HepG2 (cell line): ENCODE results near the gene KCNMA1. TPM values are rescaled to one million over a fixed set of nuclear protein-coding genes. Genes with fewer than 3 reads are reported as not detected.

Experiments used
- ATAC-seq: fragments of 200-7000 bp; cut with Tn5 transposase; 3 replicates; pipeline ENCODE4 v1.9.1; 2020; ENCODE audit warnings: mild to moderate bottlenecking, moderate library complexity
- BruUV-seq: library from RNA; stranded (reverse); fragments of 400-500 nt; replicated peaks from 2 replicates; lab custom pipeline; 2021; lab: Mats Ljungman, UMichigan
- CTCF ChIA-PET: fragments of 300-600 bp; formaldehyde crosslinking; extraction: SDS; loops from one replicate; lab custom pipeline; 2021; ENCODE audit warnings: low total read pairs, inconsistent platforms, low intra/inter-chr PET ratio; lab: Yijun Ruan, JAX
- POLR2A ChIA-PET: fragments of 350-600 bp; sonication (Branson Sonifier 250); formaldehyde crosslinking; loops from one replicate; lab custom pipeline; 2020; ENCODE audit warnings: antibody characterized with exemption, inconsistent platforms; lab: Yijun Ruan, JAX
- DNase-seq: peaks from one replicate; pipeline ENCODE4 v3.0.0-alpha.2; 2015; ENCODE audit warnings: low spot score
- FAIRE-seq: peaks from 3 replicates; lab custom pipeline; 2011; peaks lifted over from hg19 to GRCh38; lab: Jason Lieb, UNC
- H2AFZ ChIP-seq: one replicate; pipeline ENCODE4 v1.6.1; 2011; ENCODE audit warnings: low read length, inconsistent platforms
- H3K27ac ChIP-seq: fragments of 300-600 bp; 3 replicates; pipeline ENCODE4 v1.8.0; 2011; ENCODE audit warnings: mixed run types, mild to moderate bottlenecking, mixed read lengths, low read length, inconsistent platforms; ENCODE audit not compliant: insufficient read depth; ENCODE audit errors: extremely low read length
- H3K27me3 ChIP-seq, 2 experiments: fragments of 200-600 bp in 1 of 2; 2 replicates in 1 of 2; 3 replicates in 1 of 2; pipeline versions ENCODE4 v1.6.0 to v1.8.0; 2011; ENCODE audit warnings: low read length in 2 of 2, mild to moderate bottlenecking in 2 of 2, moderate library complexity in 2 of 2, inconsistent platforms in 1 of 2; ENCODE audit not compliant: insufficient read depth in 2 of 2, control insufficient read depth in 1 of 2
- H3K36me3 ChIP-seq, 2 experiments: fragments of 200-600 bp in 1 of 2; replicated peaks in 1 of 2; 2 replicates in 1 of 2; 3 replicates in 1 of 2; pipeline versions ENCODE4 v1.5.1 to v1.8.0; 2011; ENCODE audit warnings: low read length in 2 of 2, inconsistent platforms in 1 of 2; ENCODE audit not compliant: insufficient read depth in 2 of 2, control insufficient read depth in 1 of 2
- H3K4me1 ChIP-seq: 2 replicates; pipeline ENCODE4 v1.5.1; 2012; ENCODE audit warnings: low read length, inconsistent platforms; ENCODE audit not compliant: insufficient read depth
- H3K4me2 ChIP-seq: 2 replicates; pipeline ENCODE4 v1.6.0; 2011; ENCODE audit warnings: low read depth, low read length, inconsistent platforms
- H3K4me3 ChIP-seq, 3 experiments: fragments of 200-600 bp in 1 of 3; sonication (generic), shearing (Covaris generic) in 1 of 3; replicated peaks in 1 of 3; 2 replicates each; pipeline ENCODE4 v1.5.1; 2011 to 2016; ENCODE audit warnings: low read length in 3 of 3, inconsistent platforms in 2 of 3, low read depth in 2 of 3, mild to moderate bottlenecking in 2 of 3, control low read depth in 1 of 3, mixed read lengths in 1 of 3; ENCODE audit not compliant: insufficient read depth in 1 of 3
- H3K79me2 ChIP-seq: one replicate; pipeline ENCODE4 v1.6.1; 2011; ENCODE audit warnings: low read length, inconsistent platforms; ENCODE audit not compliant: insufficient read depth
- H3K9ac ChIP-seq: 2 replicates; pipeline ENCODE4 v1.6.0; 2011; ENCODE audit warnings: mild to moderate bottlenecking, low read depth, low read length, inconsistent platforms; ENCODE audit not compliant: insufficient read depth
- H3K9me3 ChIP-seq: 2 replicates; pipeline ENCODE4 v1.5.1; 2012; ENCODE audit warnings: mild to moderate bottlenecking, low read length
- H4K20me1 ChIP-seq: 2 replicates; pipeline ENCODE4 v1.6.0; 2011; ENCODE audit warnings: inconsistent platforms, mild to moderate bottlenecking, low read length, moderate library complexity; ENCODE audit not compliant: insufficient read depth
- AKAP8 ChIP-seq: sonication (generic); formaldehyde crosslinking; IDR thresholded peaks from 2 replicates; pipeline ENCODE4 v1.5.1; 2020; ENCODE audit warnings: mild to moderate bottlenecking, missing genetic modification reagents
- BHLHE40 ChIP-seq: IDR thresholded peaks from 2 replicates; pipeline ENCODE4 v1.6.1; 2011; ENCODE audit warnings: low read length, improper control_type of control experiment
- FOSL1 ChIP-seq: sonication (generic); formaldehyde crosslinking; IDR thresholded peaks from 2 replicates; pipeline ENCODE4 v1.9.0; 2021; ENCODE audit warnings: missing genetic modification reagents, borderline replicate concordance
- KDM4B ChIP-seq: sonication (generic); formaldehyde crosslinking; IDR thresholded peaks from 2 replicates; pipeline ENCODE4 v1.4.0; 2020; ENCODE audit warnings: missing genetic modification reagents
- PHF20 ChIP-seq: sonication (generic); formaldehyde crosslinking; IDR thresholded peaks from 2 replicates; pipeline ENCODE4 v1.5.0; 2020; ENCODE audit warnings: mild to moderate bottlenecking, missing genetic modification reagents
- RARA ChIP-seq: IDR thresholded peaks from 2 replicates; pipeline ENCODE4 v1.6.1; 2016; ENCODE audit warnings: missing genetic modification reagents, missing compliant biosample characterization
- SMC3 ChIP-seq: IDR thresholded peaks from 2 replicates; pipeline ENCODE4 v1.6.1; 2011; ENCODE audit warnings: low read length, improper control_type of control experiment
- ZNF260 ChIP-seq: sonication (generic); formaldehyde crosslinking; IDR thresholded peaks from 2 replicates; pipeline ENCODE4 v1.4.0; 2020; ENCODE audit warnings: missing genetic modification reagents, low read depth, mild to moderate bottlenecking, borderline replicate concordance
- WGBS: methylation state at CpG from one replicate; pipeline ENCODE4 v1.1.6; 2017; ENCODE audit warnings: low lambda C conversion rate; 5-methylcytosine and 5-hydroxymethylcytosine counted together
- in situ Hi-C: cut with HindIII; loops from 2 replicates; pipeline ENCODE4 v1.10.0; 2017; ENCODE audit warnings: low pct_unique_long_range_greater_than_20kb; ENCODE audit not compliant: extremely low pct_ligation_motif_present
- intact Hi-C: fragments of 100-400 bp; cut with micrococcal nuclease; formaldehyde crosslinking; loops from one replicate; pipeline ENCODE4 v1.10.0; 2022; ENCODE audit not compliant: unreplicated experiment
- polyA plus RNA-seq, 8 experiments: library from polyadenylated mRNA; depleted of rRNA in 3 of 8; stranded (reverse) in 7 of 8; unstranded in 1 of 8; fragments of >200 nt; fragmentation: Illumina TruSeq in 4 of 8; extraction: Trizol in 4 of 8; gene quantifications; 2 replicates each; pipeline versions ENCODE4 v1.2.1 to v1.2.3, GENCODE V29; 2011 to 2016; ENCODE audit warnings: low read depth in 4 of 8, missing spikeins in 1 of 8, mixed read lengths in 1 of 8; ENCODE audit not compliant: insufficient read depth in 1 of 8
- total RNA-seq, 5 experiments: library from RNA; depleted of rRNA; stranded (reverse); fragments of >200 nt; fragmentation: Illumina TruSeq; extraction: Trizol; gene quantifications; 2 replicates each; pipeline ENCODE4 v1.2.3, GENCODE V29; 2016; ENCODE audit warnings: low read depth in 1 of 5
- TF ChIP-seq, protein P1 (sequence below): sonication (generic); formaldehyde crosslinking; IDR thresholded peaks from 2 replicates; pipeline ENCODE4 v1.4.0; 2020; ENCODE audit warnings: missing genetic modification reagents
- TF ChIP-seq, protein P2 (sequence below): fragments of 450-650 bp; IDR thresholded peaks from 2 replicates; pipeline ENCODE4 v1.6.1; 2017

The KCNMA1 gene
- total and polyA plus RNA-seq, 2 of the 13 experiments (the other 11 are each of a cell fraction or from before 2014, with no cell fraction given), result 0.02 TPM; not detected in 1

DNA sequence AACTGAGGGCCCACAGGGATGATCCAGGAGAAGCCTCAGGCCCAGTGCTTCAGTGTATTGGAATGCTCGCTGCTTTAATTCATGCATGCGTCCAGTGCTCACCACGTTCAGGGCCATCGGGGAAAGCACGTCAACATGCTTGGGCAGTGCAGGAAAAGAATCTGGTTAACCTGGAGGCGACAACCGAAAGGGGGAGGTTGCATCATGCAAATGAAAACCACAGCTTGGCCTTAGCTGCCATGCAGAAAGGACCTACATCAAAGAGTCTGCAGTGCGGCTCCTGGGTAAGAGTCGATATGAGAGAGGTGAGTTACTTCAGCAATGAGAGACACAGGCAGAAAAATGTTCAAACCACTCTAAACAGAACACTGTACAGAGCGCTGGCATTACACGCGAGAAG is 440.1 kb downstream of the KCNMA1 start (continued):
- TF ChIP-seq SMC3 (no peak), ZNF260 (CRISPR knock-in tag) (no peak), KDM4B (CRISPR knock-in tag) (no peak), FOSL1 (no peak)

DNA sequence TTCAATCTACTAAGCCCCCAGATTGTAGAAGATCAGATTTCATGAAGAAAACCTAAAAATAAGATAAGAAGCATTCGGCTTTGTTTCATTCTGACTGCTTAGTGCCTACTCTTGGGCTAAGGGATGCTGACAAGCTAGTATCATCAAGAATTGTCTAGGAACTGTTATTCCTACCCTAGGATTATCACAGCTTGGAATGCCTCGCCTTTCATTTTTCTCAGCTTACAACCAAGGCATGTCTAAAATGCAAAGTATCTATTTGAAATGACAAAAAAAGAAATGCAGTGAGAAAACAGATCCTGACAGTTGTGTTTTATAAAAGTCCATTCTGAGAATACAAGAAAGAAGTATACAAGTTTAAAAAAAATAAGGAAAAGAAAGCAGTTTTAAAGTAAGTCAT is 441.0 kb downstream of the KCNMA1 start:
- FAIRE-seq (no peak), ATAC-seq (no peak), DNase-seq (no peak)
- H3K9ac ChIP-seq, result no peak overlapping the region
- ChIA-PET POLR2A (interaction anchor here (0.5 kb wide), 1 partner anchor 523 kb away, joined by 3 read pairs; no protein-coding TSS in a partner anchor), CTCF (no interaction called here)
- no peak overlapping the region for H3K27ac ChIP-seq
- 0% methylated on average over 2 of the region's 2 CpGs for WGBS
- H4K20me1 ChIP-seq, result no peaks in the 10 kb centered on the region
- TF ChIP-seq PHF20 (CRISPR knock-in tag), result no peak
- TF ChIP-seq, protein P1, sequence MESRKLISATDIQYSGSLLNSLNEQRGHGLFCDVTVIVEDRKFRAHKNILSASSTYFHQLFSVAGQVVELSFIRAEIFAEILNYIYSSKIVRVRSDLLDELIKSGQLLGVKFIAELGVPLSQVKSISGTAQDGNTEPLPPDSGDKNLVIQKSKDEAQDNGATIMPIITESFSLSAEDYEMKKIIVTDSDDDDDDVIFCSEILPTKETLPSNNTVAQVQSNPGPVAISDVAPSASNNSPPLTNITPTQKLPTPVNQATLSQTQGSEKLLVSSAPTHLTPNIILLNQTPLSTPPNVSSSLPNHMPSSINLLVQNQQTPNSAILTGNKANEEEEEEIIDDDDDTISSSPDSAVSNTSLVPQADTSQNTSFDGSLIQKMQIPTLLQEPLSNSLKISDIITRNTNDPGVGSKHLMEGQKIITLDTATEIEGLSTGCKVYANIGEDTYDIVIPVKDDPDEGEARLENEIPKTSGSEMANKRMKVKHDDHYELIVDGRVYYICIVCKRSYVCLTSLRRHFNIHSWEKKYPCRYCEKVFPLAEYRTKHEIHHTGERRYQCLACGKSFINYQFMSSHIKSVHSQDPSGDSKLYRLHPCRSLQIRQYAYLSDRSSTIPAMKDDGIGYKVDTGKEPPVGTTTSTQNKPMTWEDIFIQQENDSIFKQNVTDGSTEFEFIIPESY (CRISPR knock-in tag), result no peak
- TF ChIP-seq RARA (CRISPR knock-in tag), result no peak
- no peak for TF ChIP-seq BHLHE40
- TF ChIP-seq, protein P2, sequence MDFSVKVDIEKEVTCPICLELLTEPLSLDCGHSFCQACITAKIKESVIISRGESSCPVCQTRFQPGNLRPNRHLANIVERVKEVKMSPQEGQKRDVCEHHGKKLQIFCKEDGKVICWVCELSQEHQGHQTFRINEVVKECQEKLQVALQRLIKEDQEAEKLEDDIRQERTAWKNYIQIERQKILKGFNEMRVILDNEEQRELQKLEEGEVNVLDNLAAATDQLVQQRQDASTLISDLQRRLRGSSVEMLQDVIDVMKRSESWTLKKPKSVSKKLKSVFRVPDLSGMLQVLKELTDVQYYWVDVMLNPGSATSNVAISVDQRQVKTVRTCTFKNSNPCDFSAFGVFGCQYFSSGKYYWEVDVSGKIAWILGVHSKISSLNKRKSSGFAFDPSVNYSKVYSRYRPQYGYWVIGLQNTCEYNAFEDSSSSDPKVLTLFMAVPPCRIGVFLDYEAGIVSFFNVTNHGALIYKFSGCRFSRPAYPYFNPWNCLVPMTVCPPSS, result no peak
- no peak for TF ChIP-seq AKAP8 (CRISPR knock-in tag)
- in situ Hi-C loops (no loop called here), intact Hi-C loops (no loop called here)
- BruUV-seq, result no TSS peak
- no peaks in the 10 kb centered on the region for H3K4me1 ChIP-seq
- H2AFZ ChIP-seq, result no peak overlapping the region
- no peak overlapping the region for H3K4me2 ChIP-seq
- H3K79me2 ChIP-seq, result no peaks in the 10 kb centered on the region
- no peak overlapping the region for H3K4me3 ChIP-seq
- H3K36me3 ChIP-seq, result no peaks in the 10 kb centered on the region
- H3K9me3 ChIP-seq, result no peaks in the 10 kb centered on the region
- H3K27me3 ChIP-seq, result peaks cover 2 to 34% of the 10 kb centered on the region in 2 experiments; a peak in 4 of 5 replicates
